Measurements from ENCODE around the gene MARVELD1.

- no peak for TF ChIP-seq CTCF (conservative IDR thresholded peaks at IDR 0.05; ENCODE audit: low read depth, low read length)
- no peak for TF ChIP-seq EZH2 (IDR thresholded peaks at IDR 0.05; ENCODE audit: low read length, unreplicated experiment)
Observed at GRCh38 chr10:97765201-97765600, 51.7 kb downstream of the MARVELD1 start.

Data from PC-3 (cell line).